ENCODE measurements around the gene CLDN6.

DNA sequence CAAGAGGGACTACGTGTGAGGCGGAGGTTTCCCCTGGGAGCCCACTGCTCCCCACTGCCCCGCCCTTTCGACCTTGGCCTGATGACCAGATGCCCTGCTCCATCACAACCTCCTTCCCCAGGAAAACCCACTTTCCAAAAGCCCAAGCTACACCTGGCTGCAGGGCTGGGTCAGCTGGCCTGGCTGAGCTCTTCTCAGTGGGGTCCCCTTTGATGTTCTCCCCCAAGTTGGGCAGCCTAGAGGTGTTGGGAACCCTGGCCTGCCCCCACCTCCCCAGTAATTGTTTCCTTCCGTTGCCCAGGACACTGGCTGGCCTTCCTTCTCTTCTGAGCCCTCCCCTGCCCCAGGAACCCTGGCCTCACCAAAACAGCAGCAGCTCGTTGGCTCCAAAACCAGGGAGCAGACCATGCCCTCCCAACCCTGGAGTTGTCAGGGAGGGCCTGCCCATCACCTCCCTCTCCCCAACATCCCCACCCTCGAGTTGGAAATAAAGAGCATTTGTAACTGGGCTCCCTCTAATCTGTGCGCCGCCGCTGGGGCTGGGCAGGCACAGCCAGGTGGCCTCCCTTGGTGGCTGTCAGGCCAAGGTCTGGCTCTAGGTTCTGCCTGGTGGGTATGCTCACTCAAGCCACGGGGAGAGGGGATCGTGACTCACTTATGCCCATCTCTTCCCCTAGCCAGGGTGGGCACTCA lies 3.8 kb downstream of the CLDN6 start:
- TF ChIP-seq, protein P1, sequence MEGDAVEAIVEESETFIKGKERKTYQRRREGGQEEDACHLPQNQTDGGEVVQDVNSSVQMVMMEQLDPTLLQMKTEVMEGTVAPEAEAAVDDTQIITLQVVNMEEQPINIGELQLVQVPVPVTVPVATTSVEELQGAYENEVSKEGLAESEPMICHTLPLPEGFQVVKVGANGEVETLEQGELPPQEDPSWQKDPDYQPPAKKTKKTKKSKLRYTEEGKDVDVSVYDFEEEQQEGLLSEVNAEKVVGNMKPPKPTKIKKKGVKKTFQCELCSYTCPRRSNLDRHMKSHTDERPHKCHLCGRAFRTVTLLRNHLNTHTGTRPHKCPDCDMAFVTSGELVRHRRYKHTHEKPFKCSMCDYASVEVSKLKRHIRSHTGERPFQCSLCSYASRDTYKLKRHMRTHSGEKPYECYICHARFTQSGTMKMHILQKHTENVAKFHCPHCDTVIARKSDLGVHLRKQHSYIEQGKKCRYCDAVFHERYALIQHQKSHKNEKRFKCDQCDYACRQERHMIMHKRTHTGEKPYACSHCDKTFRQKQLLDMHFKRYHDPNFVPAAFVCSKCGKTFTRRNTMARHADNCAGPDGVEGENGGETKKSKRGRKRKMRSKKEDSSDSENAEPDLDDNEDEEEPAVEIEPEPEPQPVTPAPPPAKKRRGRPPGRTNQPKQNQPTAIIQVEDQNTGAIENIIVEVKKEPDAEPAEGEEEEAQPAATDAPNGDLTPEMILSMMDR (CRISPR knock-in tag; IDR thresholded peaks at IDR 0.05), result no peak
- TF ChIP-seq NR2C2 (CRISPR knock-in tag; IDR thresholded peaks at IDR 0.05; ENCODE audit: borderline replicate concordance) (no peak), CEBPB (IDR thresholded peaks at IDR 0.05; ENCODE audit: borderline replicate concordance, low read depth, low read length) (no peak), SMAD1 (CRISPR knock-in tag; IDR thresholded peaks at IDR 0.05; ENCODE audit: borderline replicate concordance, low read depth) (no peak), ZBTB4 (CRISPR knock-in tag; IDR thresholded peaks at IDR 0.05; ENCODE audit: borderline replicate concordance) (no peak), SNAPC5 (CRISPR knock-in tag; IDR thresholded peaks at IDR 0.05; ENCODE audit: borderline replicate concordance) (no peak), FOXJ3 (CRISPR knock-in tag; IDR thresholded peaks at IDR 0.05; ENCODE audit: borderline replicate concordance) (no peak), KAT7 (CRISPR knock-in tag; IDR thresholded peaks at IDR 0.05; ENCODE audit: borderline replicate concordance) (no peak), EZH2 (conservative IDR thresholded peaks at IDR 0.05; ENCODE audit: low read depth, low read length) (no peak), SMYD3 (CRISPR knock-in tag; IDR thresholded peaks at IDR 0.05) (no peak), MAFK (conservative IDR thresholded peaks at IDR 0.05 in 1 of 2, IDR thresholded peaks at IDR 0.05 in 1 of 2; ENCODE audit: low read length in 2 of 2) (no peak), POLR2A (IDR thresholded peaks at IDR 0.05; ENCODE audit: insufficient read depth in 1 of 2, low read depth in 2 of 2, low read length in 2 of 2) (no peak)
- TF ChIP-seq, protein P2, sequence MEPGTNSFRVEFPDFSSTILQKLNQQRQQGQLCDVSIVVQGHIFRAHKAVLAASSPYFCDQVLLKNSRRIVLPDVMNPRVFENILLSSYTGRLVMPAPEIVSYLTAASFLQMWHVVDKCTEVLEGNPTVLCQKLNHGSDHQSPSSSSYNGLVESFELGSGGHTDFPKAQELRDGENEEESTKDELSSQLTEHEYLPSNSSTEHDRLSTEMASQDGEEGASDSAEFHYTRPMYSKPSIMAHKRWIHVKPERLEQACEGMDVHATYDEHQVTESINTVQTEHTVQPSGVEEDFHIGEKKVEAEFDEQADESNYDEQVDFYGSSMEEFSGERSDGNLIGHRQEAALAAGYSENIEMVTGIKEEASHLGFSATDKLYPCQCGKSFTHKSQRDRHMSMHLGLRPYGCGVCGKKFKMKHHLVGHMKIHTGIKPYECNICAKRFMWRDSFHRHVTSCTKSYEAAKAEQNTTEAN (CRISPR knock-in tag; conservative IDR thresholded peaks at IDR 0.05), result no peak
